Esophagus squamous epithelium (tissue), 5 donors: ENCODE results near the gene PTTG1. TPM values are rescaled to one million over a fixed set of nuclear protein-coding genes. Genes with fewer than 3 reads are reported as not detected.

Source experiments
- DNase-seq: peaks from one replicate; lab custom pipeline; 2025; lab: John Stamatoyannopoulos, UW
- H3K27ac ChIP-seq, 4 donors: fragments of 200-600 bp; sonication (generic); one replicate each; pipeline ENCODE4 v1.5.1; 2016 to 2019; ENCODE audit warnings: mild to moderate bottlenecking in 1 of 4
- H3K27me3 ChIP-seq, 4 donors: fragments of 200-600 bp; sonication (generic); 1 replicate in 3 of 4; 2 replicates in 1 of 4; pipeline versions ENCODE4 v1.5.1 to v1.6.0; 2017 to 2021; ENCODE audit warnings: antibody characterized with exemption in 1 of 4
- H3K36me3 ChIP-seq, 3 donors: fragments of 200-600 bp; sonication (generic); one replicate each; pipeline ENCODE4 v1.5.1; 2016 to 2019
- H3K4me1 ChIP-seq, 3 donors: fragments of 200-600 bp; sonication (generic); one replicate each; pipeline ENCODE4 v1.5.1; 2017 to 2019
- H3K4me3 ChIP-seq, 4 donors: fragments of 200-600 bp; sonication (generic); 1 replicate in 3 of 4; 2 replicates in 1 of 4; pipeline ENCODE4 v1.5.1; 2016 to 2019; ENCODE audit warnings: mild to moderate bottlenecking in 2 of 4, moderate library complexity in 1 of 4
- H3K9me3 ChIP-seq, 3 donors: fragments of 200-600 bp; sonication (generic); one replicate each; pipeline ENCODE4 v1.5.1; 2016 to 2019
- CTCF ChIP-seq, 6 experiments: fragments of 450-650 bp in 4 of 6; fragments of 200-600 bp in 2 of 6; sonication (generic) in 2 of 6; IDR thresholded peaks; one replicate each; pipeline ENCODE4 v1.5.1; 2016 to 2019; ENCODE audit warnings: antibody characterized with exemption in 6 of 6, mild to moderate bottlenecking in 4 of 6, moderate library complexity in 4 of 6
- POLR2A ChIP-seq, 4 donors: fragments of 450-650 bp; IDR thresholded peaks; one replicate each; pipeline ENCODE4 v1.6.1; 2017; ENCODE audit warnings: antibody characterized with exemption in 4 of 4, mild to moderate bottlenecking in 4 of 4, moderate library complexity in 3 of 4
- WGBS, 2 donors: methylation state at CpG; one replicate each; pipeline ENCODE4 v1.1.5; 2018; 5-methylcytosine and 5-hydroxymethylcytosine counted together
- intact Hi-C: fragments of 100-400 bp; cut with DNase I; formaldehyde crosslinking; loops from one replicate; pipeline ENCODE4 v1.15.0; 2022
- total RNA-seq, 4 donors: library from RNA; depleted of rRNA; stranded (reverse); fragments of >200 nt; gene quantifications; one replicate each; pipeline ENCODE4 v1.1.0, GENCODE V29; 2016
- donor health status: DM: yes; HTN: yes; CAD: no.

PTTG1 gene
- total RNA-seq, 4 donors from 2014 or later = 89.6 to 134 (median 90.1) TPM

GRCh38 chr5:160460377-160461049, 38.9 kb downstream of the PTTG1 start:
- WGBS, 2 donors = 81 to 91% methylated on average over 4 of the region's 4 CpGs
- H3K36me3 ChIP-seq = no peaks in the 10 kb centered on the region
- no peak overlapping the region for H3K27ac ChIP-seq
- TF ChIP-seq CTCF (IDR thresholded peaks at IDR 0.05) = no peak
- TF ChIP-seq POLR2A (IDR thresholded peaks at IDR 0.05) = no peak
- no peak for DNase-seq
- H3K4me3 ChIP-seq = no peak overlapping the region
- H3K9me3 ChIP-seq = no peaks in the 10 kb centered on the region
- peaks cover 0 to 4% (median 0%) of the 10 kb centered on the region in 3 donors for H3K4me1 ChIP-seq
- peaks cover 0 to 12% (median 0%) of the 10 kb centered on the region in 4 donors for H3K27me3 ChIP-seq
- intact Hi-C loops = no loop called here

- DNase-seq = no peak
- Histone ChIP-seq H3K27ac (no peak overlapping the region), H3K36me3 (no peaks in the 10 kb centered on the region), H3K4me1 (peaks cover 0 to 4% (median 0%) of the 10 kb centered on the region in 3 donors), H3K9me3 (no peaks in the 10 kb centered on the region), H3K27me3 (peaks cover 0 to 4% (median 0%) of the 10 kb centered on the region in 4 donors), H3K4me3 (no peak overlapping the region)
- 81 to 90% methylated on average over 6 of the region's 6 CpGs for WGBS, 2 donors
- no peak for TF ChIP-seq POLR2A (IDR thresholded peaks at IDR 0.05)
- TF ChIP-seq CTCF (IDR thresholded peaks at IDR 0.05) = no peak
- intact Hi-C loops = no loop called here
These were observed 39.7 kb downstream of the PTTG1 start for GRCh38 chr5:160461378-160461777.

- Histone ChIP-seq H3K4me1 (peaks cover 0 to 5% (median 3%) of the 10 kb centered on the region in 3 donors), H3K4me3 (no peak overlapping the region), H3K9me3 (no peaks in the 10 kb centered on the region), H3K27ac (no peak overlapping the region), H3K27me3 (no peaks in the 10 kb centered on the region), H3K36me3 (no peaks in the 10 kb centered on the region)
- 81 to 94% methylated on average over 2 of the region's 2 CpGs for WGBS, 2 donors
- no peak for DNase-seq
- intact Hi-C loops = no loop called here
- TF ChIP-seq POLR2A (IDR thresholded peaks at IDR 0.05) (no peak), CTCF (IDR thresholded peaks at IDR 0.05) (no peak)
These were observed 40.5 kb downstream of the PTTG1 start for GRCh38 chr5:160462167-160462566.

- no peaks in the 10 kb centered on the region for H3K9me3 ChIP-seq
- H3K4me1 ChIP-seq = peaks cover 0 to 15% (median 10%) of the 10 kb centered on the region in 3 donors
- intact Hi-C loops = no loop called here
- no peak overlapping the region for H3K27ac ChIP-seq
- no peaks in the 10 kb centered on the region for H3K27me3 ChIP-seq
- TF ChIP-seq POLR2A (IDR thresholded peaks at IDR 0.05) = no peak
- TF ChIP-seq CTCF (IDR thresholded peaks at IDR 0.05) = no peak
- H3K36me3 ChIP-seq = no peaks in the 10 kb centered on the region
- 74 to 90% methylated on average over 4 of the region's 4 CpGs for WGBS, 2 donors
- no peak overlapping the region for H3K4me3 ChIP-seq
- DNase-seq = no peak
These were observed 41.6 kb downstream of the PTTG1 start for GRCh38 chr5:160463227-160463626.

- H3K27me3 ChIP-seq = no peaks in the 10 kb centered on the region
- no peak overlapping the region for H3K4me3 ChIP-seq
- no peak for TF ChIP-seq CTCF (IDR thresholded peaks at IDR 0.05)
- TF ChIP-seq POLR2A (IDR thresholded peaks at IDR 0.05) = no peak
- DNase-seq = no peak
- H3K27ac ChIP-seq = no peak overlapping the region
- WGBS, 2 donors = 42 to 57% methylated on average over 7 of the region's 7 CpGs
- intact Hi-C loops = no loop called here
- no peaks in the 10 kb centered on the region for H3K9me3 ChIP-seq
- H3K4me1 ChIP-seq = peaks cover 0 to 17% (median 10%) of the 10 kb centered on the region in 3 donors
- no peaks in the 10 kb centered on the region for H3K36me3 ChIP-seq
These were observed 42.2 kb downstream of the PTTG1 start for GRCh38 chr5:160463740-160464465.
